ENCODE results near the gene SLC27A6. TPM values are rescaled to one million over a fixed set of nuclear protein-coding genes. Genes with fewer than 3 reads are reported as not detected.

Gene SLC27A6
- total RNA-seq, 2 experiments from 2014 or later: not detected

DNA sequence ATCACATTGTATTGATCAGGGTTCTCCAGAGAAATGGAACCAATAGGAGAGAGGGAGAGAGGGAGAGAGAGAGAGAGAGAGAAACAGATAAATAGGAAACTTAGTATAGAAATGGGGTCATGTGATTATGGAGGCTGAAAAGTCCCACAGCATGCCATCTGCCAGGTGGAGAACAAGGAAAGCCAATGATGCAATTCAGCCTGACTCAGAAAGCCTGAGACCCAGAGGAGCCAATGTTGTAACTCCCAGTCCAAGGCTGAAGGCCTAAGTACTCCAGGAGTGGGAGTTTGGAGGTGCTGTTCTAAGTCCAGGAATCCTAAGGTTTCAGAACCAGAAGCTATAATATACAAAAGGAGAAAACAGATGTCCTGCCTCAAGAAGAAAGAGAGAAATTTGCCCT, 80.9 kb downstream of the SLC27A6 start:
- Mint-ChIP-seq H3K36me3 (ENCODE audit: low read depth) (no peaks in the 10 kb centered on the region), H3K27ac (no peak overlapping the region), H3K4me1 (no peaks in the 10 kb centered on the region), H3K9me3 (ENCODE audit: low read depth) (peaks cover 13% of the 10 kb centered on the region), H3K27me3 (peaks cover 6% of the 10 kb centered on the region), H3K4me3 (no peak overlapping the region)
- ATAC-seq (no peak), DNase-seq (no peak)
- ChIA-PET CTCF (interaction anchor here (0.5 kb wide), 1 partner anchor 725 kb away, joined by 3 read pairs; no protein-coding TSS in a partner anchor), POLR2A (no interaction called here)
- intact Hi-C loops (cut with DNase I, micrococcal nuclease): no loop called here

DNA sequence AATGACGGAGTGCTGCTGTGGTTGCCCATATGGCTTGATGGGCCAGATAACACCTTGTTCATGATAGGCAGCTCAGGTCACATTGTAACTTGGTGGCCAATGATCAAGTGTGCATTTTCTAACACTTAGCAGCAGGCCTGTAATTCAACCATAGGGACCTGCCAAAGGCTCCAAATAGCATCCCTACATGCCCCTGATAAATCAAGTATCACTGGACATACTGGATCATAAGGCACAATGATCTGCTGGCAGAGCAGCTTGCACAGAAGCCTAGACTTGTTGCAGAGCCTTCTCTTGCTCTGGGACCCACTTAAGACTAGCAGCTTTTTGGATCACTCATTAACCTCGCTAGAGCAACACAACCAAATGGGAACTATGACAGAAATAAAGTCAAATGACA, 83.2 kb downstream of the SLC27A6 start:
- CTCF ChIA-PET: no interaction called here
- Mint-ChIP-seq H3K36me3 (ENCODE audit: low read depth) (no peaks in the 10 kb centered on the region), H3K27ac (no peak overlapping the region), H3K4me3 (no peak overlapping the region), H3K27me3 (peaks cover 4% of the 10 kb centered on the region), H3K4me1 (no peaks in the 10 kb centered on the region), H3K9me3 (ENCODE audit: low read depth) (peaks cover 10% of the 10 kb centered on the region)
- POLR2A ChIA-PET: no interaction called here
- no peak for ATAC-seq
- DNase-seq: no peak
- intact Hi-C loops (cut with DNase I, micrococcal nuclease): no loop called here

DNA sequence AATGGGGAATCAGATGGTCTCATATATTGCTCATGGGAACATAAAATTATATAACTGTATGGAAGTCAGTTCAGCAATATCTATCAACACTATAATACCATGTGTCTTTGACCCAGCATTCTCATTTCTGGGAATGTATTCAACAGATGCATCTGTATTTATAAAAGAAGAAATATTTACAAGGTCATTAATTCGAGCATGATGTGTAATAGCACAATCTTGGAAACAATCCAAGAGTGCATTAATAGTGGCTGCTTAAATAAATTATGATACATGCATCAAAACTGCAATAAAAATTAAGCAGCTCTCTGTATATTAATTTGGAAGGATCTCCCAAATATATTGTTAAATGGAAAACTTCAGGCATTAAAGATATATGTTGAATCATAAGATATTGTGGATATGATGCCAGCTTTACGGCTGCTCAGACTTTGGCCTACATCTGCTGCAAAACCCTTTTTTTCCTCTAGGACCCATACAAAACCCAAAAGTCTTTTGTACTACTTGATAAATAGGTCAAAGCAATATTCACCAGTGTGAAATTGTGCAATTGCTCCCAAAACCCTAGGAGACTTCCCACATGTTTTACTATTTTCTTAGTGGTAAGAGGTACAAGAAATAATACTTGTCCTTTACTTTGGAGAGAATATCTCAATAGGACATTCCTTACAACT, 84.0 kb downstream of the SLC27A6 start:
- ATAC-seq (no peak), DNase-seq (no peak)
- intact Hi-C loops (cut with DNase I, micrococcal nuclease): no loop called here
- POLR2A ChIA-PET: no interaction called here
- Mint-ChIP-seq H3K36me3 (ENCODE audit: low read depth) (no peaks in the 10 kb centered on the region), H3K4me1 (no peaks in the 10 kb centered on the region), H3K27ac (no peak overlapping the region), H3K4me3 (no peak overlapping the region), H3K9me3 (ENCODE audit: low read depth) (peaks cover 8% of the 10 kb centered on the region), H3K27me3 (peaks cover 4% of the 10 kb centered on the region)
- CTCF ChIA-PET: no interaction called here

GRCh38 chr5:129051283-129051682, 86.0 kb downstream of the SLC27A6 start:
- ChIA-PET POLR2A (no interaction called here), CTCF (no interaction called here)
- no peak overlapping the region for H3K4me3 Mint-ChIP-seq
- no peaks in the 10 kb centered on the region for H3K36me3 Mint-ChIP-seq (ENCODE audit: low read depth)
- ATAC-seq: no peak
- DNase-seq: no peak
- H3K27ac Mint-ChIP-seq: no peak overlapping the region
- no peaks in the 10 kb centered on the region for H3K4me1 Mint-ChIP-seq
- H3K9me3 Mint-ChIP-seq (ENCODE audit: low read depth): no peaks in the 10 kb centered on the region
- H3K27me3 Mint-ChIP-seq: peaks cover 8% of the 10 kb centered on the region
- intact Hi-C loops (cut with DNase I, micrococcal nuclease): no loop called here

DNA sequence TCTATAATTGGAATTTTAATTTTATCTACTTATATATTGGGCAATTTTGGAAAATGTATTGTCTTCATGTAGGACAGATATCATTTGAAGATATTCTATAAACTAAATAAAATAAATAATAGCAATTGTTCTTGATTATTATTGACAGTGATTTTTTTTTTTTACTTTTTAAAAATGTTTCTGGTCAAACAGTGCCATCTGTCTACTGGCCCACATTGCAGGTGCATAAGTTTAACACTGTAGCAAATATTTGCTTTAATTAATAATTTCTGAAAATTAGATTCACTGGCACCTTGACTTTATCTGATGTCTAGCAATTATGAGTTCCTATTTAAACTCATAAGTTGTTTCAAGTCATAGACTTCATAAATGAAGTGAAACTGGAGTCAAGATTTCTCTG, 88.2 kb downstream of the SLC27A6 start:
- no peak for DNase-seq
- intact Hi-C loops (cut with DNase I, micrococcal nuclease): no loop called here
- H3K4me1 Mint-ChIP-seq: no peaks in the 10 kb centered on the region
- ATAC-seq: no peak
- no peak overlapping the region for H3K27ac Mint-ChIP-seq
- H3K27me3 Mint-ChIP-seq: peaks cover 9% of the 10 kb centered on the region
- H3K36me3 Mint-ChIP-seq (ENCODE audit: low read depth): no peaks in the 10 kb centered on the region
- no peak overlapping the region for H3K4me3 Mint-ChIP-seq
- POLR2A ChIA-PET: no interaction called here
- no peaks in the 10 kb centered on the region for H3K9me3 Mint-ChIP-seq (ENCODE audit: low read depth)
- CTCF ChIA-PET: no interaction called here

GRCh38 chr5:129057329-129057728, 92.0 kb downstream of the SLC27A6 start:
- intact Hi-C loops (cut with DNase I, micrococcal nuclease): no loop called here
- POLR2A ChIA-PET: no interaction called here
- H3K9me3 Mint-ChIP-seq (ENCODE audit: low read depth): no peaks in the 10 kb centered on the region
- H3K27me3 Mint-ChIP-seq: peaks cover 11% of the 10 kb centered on the region
- H3K4me1 Mint-ChIP-seq: no peaks in the 10 kb centered on the region
- H3K27ac Mint-ChIP-seq: no peak overlapping the region
- no peak for ATAC-seq
- CTCF ChIA-PET: no interaction called here
- DNase-seq: no peak
- no peaks in the 10 kb centered on the region for H3K36me3 Mint-ChIP-seq (ENCODE audit: low read depth)
- no peak overlapping the region for H3K4me3 Mint-ChIP-seq

DNA sequence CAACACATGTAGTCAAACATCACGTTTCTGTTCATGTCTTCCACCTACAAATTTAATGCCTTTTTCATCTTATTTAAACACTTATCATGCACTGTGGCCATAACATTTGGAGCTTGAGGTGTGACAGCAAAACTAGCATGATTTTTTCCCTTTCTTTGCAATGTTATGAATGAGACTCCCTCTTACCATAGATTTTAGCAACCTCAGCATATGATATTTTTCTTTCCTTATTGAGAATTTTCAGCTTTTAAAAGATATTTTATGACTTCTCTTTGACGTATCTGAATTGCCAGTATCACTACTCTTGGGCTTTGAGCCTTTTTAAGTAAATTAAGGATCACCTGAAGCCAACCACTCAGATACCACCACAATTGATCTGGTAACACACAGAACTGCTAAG, 96.6 kb downstream of the SLC27A6 start:
- ChIA-PET POLR2A (no interaction called here), CTCF (no interaction called here)
- Mint-ChIP-seq H3K36me3 (ENCODE audit: low read depth) (no peaks in the 10 kb centered on the region), H3K9me3 (ENCODE audit: low read depth) (no peaks in the 10 kb centered on the region), H3K27me3 (peaks cover 10% of the 10 kb centered on the region), H3K27ac (no peak overlapping the region), H3K4me3 (no peak overlapping the region), H3K4me1 (no peaks in the 10 kb centered on the region)
- no peak for DNase-seq
- ATAC-seq: no peak
- intact Hi-C loops (cut with DNase I, micrococcal nuclease): no loop called here

GRCh38 chr5:129063483-129064113, 98.3 kb downstream of the SLC27A6 start:
- no peak for DNase-seq
- POLR2A ChIA-PET: no interaction called here
- H3K4me3 Mint-ChIP-seq: no peak overlapping the region
- no peak for ATAC-seq
- no peaks in the 10 kb centered on the region for H3K36me3 Mint-ChIP-seq (ENCODE audit: low read depth)
- no peak overlapping the region for H3K27ac Mint-ChIP-seq
- intact Hi-C loops (cut with DNase I, micrococcal nuclease): no loop called here
- CTCF ChIA-PET: no interaction called here
- H3K27me3 Mint-ChIP-seq: peaks cover 10% of the 10 kb centered on the region
- no peaks in the 10 kb centered on the region for H3K4me1 Mint-ChIP-seq
- H3K9me3 Mint-ChIP-seq (ENCODE audit: low read depth): no peaks in the 10 kb centered on the region

DNA sequence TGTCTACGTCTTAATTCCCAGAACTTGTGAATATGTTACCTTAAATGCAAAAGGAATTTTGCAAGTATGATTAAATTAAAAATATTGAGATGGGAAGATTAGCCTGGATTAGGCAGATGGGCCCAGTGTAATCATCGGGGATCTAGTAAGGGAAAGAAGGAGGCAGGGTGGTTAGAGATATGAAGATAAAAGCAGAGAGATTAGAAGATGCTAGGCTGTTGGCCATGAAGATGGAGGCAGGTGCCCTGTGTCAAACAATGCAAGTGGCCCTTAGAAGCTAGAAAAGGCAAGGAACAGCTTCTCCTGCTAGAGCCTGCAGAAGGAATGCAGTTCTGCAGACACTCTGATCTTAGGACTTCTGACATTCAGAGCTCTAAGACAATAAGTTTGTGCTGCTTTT, 100.4 kb downstream of the SLC27A6 start:
- DNase-seq: no peak
- intact Hi-C loops (cut with DNase I, micrococcal nuclease): no loop called here

DNA sequence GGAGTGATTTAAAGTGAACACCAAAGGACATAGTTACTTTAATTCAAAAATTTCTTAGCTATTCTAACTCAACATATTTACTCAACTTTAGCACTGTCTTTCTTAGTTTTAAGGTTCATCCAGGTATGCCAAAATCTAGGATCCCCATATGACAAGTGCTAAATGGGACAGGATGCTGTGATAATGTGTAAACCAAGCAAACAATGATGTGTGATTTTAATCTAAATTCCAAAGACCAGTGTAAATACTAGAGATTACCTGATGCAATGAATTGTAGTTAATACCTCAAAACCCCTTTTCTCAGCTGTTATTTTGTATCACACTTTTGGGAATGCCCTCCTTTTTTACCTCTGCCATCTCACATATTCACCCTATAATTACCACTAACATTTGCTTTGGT, 102.5 kb downstream of the SLC27A6 start:
- no peak for DNase-seq
- Mint-ChIP-seq H3K36me3 (ENCODE audit: low read depth) (no peaks in the 10 kb centered on the region), H3K4me3 (no peak overlapping the region), H3K4me1 (no peaks in the 10 kb centered on the region), H3K27me3 (peaks cover 7% of the 10 kb centered on the region), H3K27ac (no peak overlapping the region), H3K9me3 (ENCODE audit: low read depth) (no peaks in the 10 kb centered on the region)
- ChIA-PET CTCF (no interaction called here), POLR2A (no interaction called here)
- intact Hi-C loops (cut with DNase I, micrococcal nuclease): no loop called here
- no peak for ATAC-seq

More for the DNA sequence above, 100.4 kb downstream of the SLC27A6 start:
- Mint-ChIP-seq H3K36me3 (ENCODE audit: low read depth) (no peaks in the 10 kb centered on the region), H3K9me3 (ENCODE audit: low read depth) (no peaks in the 10 kb centered on the region), H3K4me3 (no peak overlapping the region), H3K27me3 (peaks cover 12% of the 10 kb centered on the region), H3K4me1 (no peaks in the 10 kb centered on the region), H3K27ac (no peak overlapping the region)
- no peak for ATAC-seq
- ChIA-PET CTCF (no interaction called here), POLR2A (no interaction called here)

GRCh38 chr5:129069292-129069691, 104.0 kb downstream of the SLC27A6 start:
- H3K9me3 Mint-ChIP-seq (ENCODE audit: low read depth): no peaks in the 10 kb centered on the region
- H3K4me1 Mint-ChIP-seq: no peaks in the 10 kb centered on the region
- peaks cover 2% of the 10 kb centered on the region for H3K27me3 Mint-ChIP-seq
- DNase-seq (no peak), ATAC-seq (no peak)
- intact Hi-C loops (cut with DNase I, micrococcal nuclease): no loop called here
- H3K27ac Mint-ChIP-seq: no peak overlapping the region
- ChIA-PET CTCF (no interaction called here), POLR2A (no interaction called here)
- no peaks in the 10 kb centered on the region for H3K36me3 Mint-ChIP-seq (ENCODE audit: low read depth)
- no peak overlapping the region for H3K4me3 Mint-ChIP-seq

GRCh38 chr5:129073111-129073510, 107.8 kb downstream of the SLC27A6 start:
- no peaks in the 10 kb centered on the region for H3K9me3 Mint-ChIP-seq (ENCODE audit: low read depth)
- no peaks in the 10 kb centered on the region for H3K4me1 Mint-ChIP-seq
- H3K36me3 Mint-ChIP-seq (ENCODE audit: low read depth): no peaks in the 10 kb centered on the region
- ChIA-PET CTCF (no interaction called here), POLR2A (no interaction called here)
- no peak for DNase-seq
- H3K27ac Mint-ChIP-seq: no peak overlapping the region
- intact Hi-C loops (cut with DNase I, micrococcal nuclease): no loop called here
- peaks cover 4% of the 10 kb centered on the region for H3K27me3 Mint-ChIP-seq
- no peak overlapping the region for H3K4me3 Mint-ChIP-seq
- no peak for ATAC-seq
